GM12878 (cell line): Measurements from ENCODE around the gene PRKCD. TPM values are rescaled to one million over a fixed set of nuclear protein-coding genes. Genes with fewer than 3 reads are reported as not detected.

Source experiments
- ATAC-seq: fragments of 200-7000 bp; cut with Tn5 transposase; 3 replicates; pipeline ENCODE4 v1.9.1; 2020; ENCODE audit warnings: mild to moderate bottlenecking, moderate library complexity
- BruUV-seq: library from RNA; stranded (reverse); fragments of 400-500 nt; replicated peaks from 2 replicates; lab custom pipeline; 2021; lab: Mats Ljungman, UMichigan
- CTCF ChIA-PET: fragments of 300-600 bp; sonication (Branson Sonifier 250); formaldehyde crosslinking; extraction: SDS; loops from one replicate; lab custom pipeline; 2021; ENCODE audit warnings: inconsistent platforms; lab: Yijun Ruan, JAX
- POLR2A ChIA-PET: fragments of 350-600 bp; formaldehyde crosslinking; extraction: SDS; loops from one replicate; lab custom pipeline; 2021; ENCODE audit warnings: inconsistent platforms; lab: Charles Lee
- RAD21 ChIA-PET: fragments of 300-600 bp; sonication (Branson Sonifier 250); formaldehyde crosslinking; loops from one replicate; lab custom pipeline; 2023; ENCODE audit warnings: antibody characterized with exemption; ENCODE audit not compliant: unreplicated experiment; lab: Charles Lee
- SMC1A ChIA-PET: fragments of 300-600 bp; sonication (Branson Sonifier 250); formaldehyde crosslinking; loops from one replicate; lab custom pipeline; 2023; ENCODE audit not compliant: unreplicated experiment, uncharacterized antibody; lab: Charles Lee
- DNase-seq: peaks from one replicate; pipeline ENCODE4 v3.0.0-alpha.2; 2011; ENCODE audit warnings: low read depth, low spot score
- FAIRE-seq: peaks from 3 replicates; lab custom pipeline; 2011; peaks lifted over from hg19 to GRCh38; lab: Jason Lieb, UNC
- H2AFZ ChIP-seq: 2 replicates; pipeline ENCODE4 v1.6.0; 2011; ENCODE audit warnings: low read depth, low read length, control low read depth; ENCODE audit not compliant: control insufficient read depth
- H3K27ac ChIP-seq: 2 replicates; pipeline ENCODE4 v1.5.1; 2011; ENCODE audit warnings: control low read depth; ENCODE audit not compliant: control insufficient read depth, insufficient read depth
- H3K27me3 ChIP-seq, 2 experiments: replicated peaks in 1 of 2; 2 replicates each; pipeline versions ENCODE4 v1.6.0 to v1.6.1; 2011; ENCODE audit warnings: low read length in 1 of 2; ENCODE audit not compliant: control insufficient read depth in 2 of 2, insufficient read depth in 2 of 2
- H3K36me3 ChIP-seq, 2 experiments: 2 replicates each; pipeline ENCODE4 v1.5.1; 2011; ENCODE audit warnings: low read length in 1 of 2; ENCODE audit not compliant: control insufficient read depth in 2 of 2, insufficient read depth in 2 of 2
- H3K4me1 ChIP-seq: 2 replicates; pipeline ENCODE4 v1.6.1; 2011; ENCODE audit warnings: mild to moderate bottlenecking, low read length, moderate library complexity, mixed read lengths; ENCODE audit not compliant: control insufficient read depth, insufficient read depth
- H3K4me2 ChIP-seq: 2 replicates; pipeline ENCODE4 v1.6.0; 2011; ENCODE audit warnings: control low read depth; ENCODE audit not compliant: control insufficient read depth, insufficient read depth
- H3K4me3 ChIP-seq: fragments of 200-600 bp; sonication (generic); 2 replicates; pipeline ENCODE4 v1.5.1; 2016
- H3K79me2 ChIP-seq: 2 replicates; pipeline ENCODE4 v1.6.0; 2011; ENCODE audit warnings: low read length; ENCODE audit not compliant: control insufficient read depth, insufficient read depth
- H3K9ac ChIP-seq: 2 replicates; pipeline ENCODE4 v1.8.0; 2011; ENCODE audit warnings: low read length, control low read depth, mixed read lengths; ENCODE audit not compliant: control insufficient read depth, insufficient read depth
- H3K9me3 ChIP-seq: replicated peaks from 3 replicates; pipeline ENCODE4 v1.5.1; 2011; ENCODE audit warnings: mild to moderate bottlenecking, low read length; ENCODE audit not compliant: control insufficient read depth, insufficient read depth
- H4K20me1 ChIP-seq: 2 replicates; pipeline ENCODE4 v1.6.0; 2011; ENCODE audit not compliant: control insufficient read depth, insufficient read depth
- BACH1 ChIP-seq: fragments of 450-650 bp; IDR thresholded peaks from 2 replicates; pipeline ENCODE4 v1.6.1; 2017; ENCODE audit warnings: mild to moderate bottlenecking, borderline replicate concordance
- KDM1A ChIP-seq: fragments of 200-600 bp; sonication (generic); IDR thresholded peaks from 2 replicates; pipeline ENCODE4 v1.6.1; 2016; ENCODE audit warnings: borderline replicate concordance
- NR2C2 ChIP-seq: IDR thresholded peaks from 2 replicates; pipeline ENCODE4 v1.6.1; 2011; ENCODE audit warnings: borderline replicate concordance, low read depth; ENCODE audit not compliant: control insufficient read depth, insufficient read length
- SIN3A ChIP-seq: IDR thresholded peaks from 2 replicates; pipeline ENCODE4 v1.6.1; 2012; ENCODE audit warnings: low read depth, low read length, improper control_type of control experiment
- SMC3 ChIP-seq: IDR thresholded peaks from 2 replicates; pipeline ENCODE4 v1.6.1; 2011; ENCODE audit warnings: low read length, improper control_type of control experiment, borderline replicate concordance
- SREBF2 ChIP-seq: IDR thresholded peaks from 2 replicates; pipeline ENCODE4 v1.6.1; 2012; ENCODE audit warnings: mild to moderate bottlenecking, low read length
- SRF ChIP-seq, 2 experiments: IDR thresholded peaks; 2 replicates each; pipeline ENCODE4 v1.6.1; 2011; ENCODE audit warnings: low read depth in 2 of 2, low read length in 2 of 2, mild to moderate bottlenecking in 1 of 2, moderate library complexity in 1 of 2
- SUZ12 ChIP-seq: fragments of 200-600 bp; sonication (generic); IDR thresholded peaks from one replicate; pipeline ENCODE4 v1.6.1; 2018; ENCODE audit warnings: antibody characterized with exemption, mild to moderate bottlenecking; ENCODE audit not compliant: unreplicated experiment
- WGBS: methylation state at CpG from one replicate; pipeline ENCODE4 v1.1.6; 2016; ENCODE audit warnings: low lambda C conversion rate; ENCODE audit not compliant: insufficient replicate concordance, insufficient coverage; ENCODE audit errors: missing lambda C conversion rate; 5-methylcytosine and 5-hydroxymethylcytosine counted together
- in situ Hi-C: fragments of 300-500 bp; cut with MboI; formaldehyde crosslinking; loops from 9 replicates; pipeline ENCODE4 v1.14.3; 2018; ENCODE audit warnings: mixed read lengths
- intact Hi-C: fragments of 100-400 bp; cut with micrococcal nuclease; formaldehyde crosslinking; loops from one replicate; pipeline ENCODE4 v1.14.2; 2022; ENCODE audit not compliant: unreplicated experiment
- polyA plus RNA-seq, 11 experiments: library from polyadenylated mRNA; depleted of rRNA in 4 of 11; unstranded in 6 of 11; stranded (reverse) in 5 of 11; fragments of >200 nt; fragmentation: Nextera tagmentation in 4 of 11; fragmentation: Illumina TruSeq in 1 of 11; extraction: Ambion mirVana in 4 of 11; extraction: Trizol in 1 of 11; gene quantifications; 1 replicate in 1 of 11; 2 replicates in 10 of 11; pipeline versions ENCODE4 v1.2.1 to v1.2.3, GENCODE V29; 2011 to 2016; ENCODE audit warnings: inconsistent platforms in 2 of 11, missing spikeins in 2 of 11, low read depth in 1 of 11
- total RNA-seq, 4 experiments: library from RNA; depleted of rRNA in 3 of 4; stranded (reverse); fragments of >200 nt in 3 of 4; fragmentation: Illumina TruSeq in 1 of 4; extraction: Trizol in 1 of 4; gene quantifications; 2 replicates each; pipeline versions ENCODE4 v1.2.1 to v1.2.3, GENCODE V29; 2013 to 2021
- TF ChIP-seq, protein P1 (sequence below): fragments of 450-650 bp; IDR thresholded peaks from 2 replicates; pipeline ENCODE4 v1.6.1; 2016; ENCODE audit warnings: mild to moderate bottlenecking

PRKCD gene
- total and polyA plus RNA-seq, 10 of the 15 experiments (the other 5 are each of a cell fraction or from before 2014, with no cell fraction given): 10.0 to 114 (median 42.4) TPM

- 100% methylated on average over 7 of the region's 7 CpGs for WGBS
- ChIA-PET CTCF (interaction anchor here (0.6 to 11.3 kb wide), 9 partner anchors 22 to 513 kb away, joined by 3 to 476 read pairs (median 4); partner anchors contain the start of gene RFT1), POLR2A (interaction anchor here (0.9 kb wide), 1 partner anchor 68 kb away, joined by 3 read pairs; no protein-coding TSS in a partner anchor), RAD21 (interaction anchor here (1.2 to 5.2 kb wide), 4 partner anchors 30 to 85 kb away, joined by 4 to 151 read pairs (median 49); no protein-coding TSS in a partner anchor), SMC1A (interaction anchor here (0.6 to 8.2 kb wide), 7 partner anchors 15 to 176 kb away, joined by 3 to 227 read pairs (median 4); partner anchors contain the start of gene RFT1)
- H2AFZ ChIP-seq: no peak overlapping the region
- TF ChIP-seq SIN3A: no peak
- no peak for TF ChIP-seq NR2C2
- no peak for TF ChIP-seq SRF (IDR thresholded peaks at IDR 0.05; ENCODE audit: low read depth in 2 of 2, low read length in 2 of 2)
- no peak for TF ChIP-seq BACH1
- TF ChIP-seq SREBF2: no peak
- TF ChIP-seq SMC3: no peak
- TF ChIP-seq KDM1A: no peak
- no peak for TF ChIP-seq SUZ12
- TF ChIP-seq, protein P1, sequence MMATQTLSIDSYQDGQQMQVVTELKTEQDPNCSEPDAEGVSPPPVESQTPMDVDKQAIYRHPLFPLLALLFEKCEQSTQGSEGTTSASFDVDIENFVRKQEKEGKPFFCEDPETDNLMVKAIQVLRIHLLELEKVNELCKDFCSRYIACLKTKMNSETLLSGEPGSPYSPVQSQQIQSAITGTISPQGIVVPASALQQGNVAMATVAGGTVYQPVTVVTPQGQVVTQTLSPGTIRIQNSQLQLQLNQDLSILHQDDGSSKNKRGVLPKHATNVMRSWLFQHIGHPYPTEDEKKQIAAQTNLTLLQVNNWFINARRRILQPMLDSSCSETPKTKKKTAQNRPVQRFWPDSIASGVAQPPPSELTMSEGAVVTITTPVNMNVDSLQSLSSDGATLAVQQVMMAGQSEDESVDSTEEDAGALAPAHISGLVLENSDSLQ: no peak
- H3K36me3 ChIP-seq: peaks cover 4 to 5% of the 10 kb centered on the region in 2 experiments; a peak in 1 of 4 replicates
- in situ Hi-C loops (loop anchor here (5.0 kb wide), 1 partner anchor 67 kb away; the partner anchor contains the start of gene RFT1), intact Hi-C loops (no loop called here)
- H3K4me3 ChIP-seq: peak overlapping the region; percentile 25
- no peaks in the 10 kb centered on the region for H4K20me1 ChIP-seq
- ATAC-seq (no peak), DNase-seq (no peak), FAIRE-seq (no peak)
- no peak overlapping the region for H3K9ac ChIP-seq
- H3K27ac ChIP-seq: no peak overlapping the region
- no peaks in the 10 kb centered on the region for H3K27me3 ChIP-seq
- BruUV-seq: no TSS peak
- H3K4me2 ChIP-seq: peak overlapping the region; percentile 56
- H3K9me3 ChIP-seq: no peaks in the 10 kb centered on the region
- H3K79me2 ChIP-seq: peaks cover 8% of the 10 kb centered on the region
- peaks cover 16% of the 10 kb centered on the region for H3K4me1 ChIP-seq
Measured at GRCh38 chr3:53198996-53199395, 38.0 kb downstream of the PRKCD start.
